PFSK-1 (cell line): ENCODE results near the gene AGK.

Experiments used
- POLR2AphosphoS5 ChIP-seq: IDR thresholded peaks from 2 replicates; pipeline ENCODE4 v1.6.1; 2012; ENCODE audit warnings: low read depth, mild to moderate bottlenecking, control low read depth, low read length, moderate library complexity
- SIN3A ChIP-seq: IDR thresholded peaks from 2 replicates; pipeline ENCODE4 v1.6.1; 2012; ENCODE audit warnings: mild to moderate bottlenecking, low read length, moderate library complexity, borderline replicate concordance; ENCODE audit not compliant: insufficient read depth
- TF ChIP-seq, protein P1 (sequence below), 2 experiments: IDR thresholded peaks; 2 replicates each; pipeline versions ENCODE4 v1.6.1 to v1.8.0; 2011 to 2012; ENCODE audit warnings: low read depth in 2 of 2, low read length in 2 of 2, control low read depth in 1 of 2, inconsistent platforms in 1 of 2, mild to moderate bottlenecking in 1 of 2, moderate library complexity in 1 of 2; ENCODE audit not compliant: insufficient read depth in 1 of 2

DNA sequence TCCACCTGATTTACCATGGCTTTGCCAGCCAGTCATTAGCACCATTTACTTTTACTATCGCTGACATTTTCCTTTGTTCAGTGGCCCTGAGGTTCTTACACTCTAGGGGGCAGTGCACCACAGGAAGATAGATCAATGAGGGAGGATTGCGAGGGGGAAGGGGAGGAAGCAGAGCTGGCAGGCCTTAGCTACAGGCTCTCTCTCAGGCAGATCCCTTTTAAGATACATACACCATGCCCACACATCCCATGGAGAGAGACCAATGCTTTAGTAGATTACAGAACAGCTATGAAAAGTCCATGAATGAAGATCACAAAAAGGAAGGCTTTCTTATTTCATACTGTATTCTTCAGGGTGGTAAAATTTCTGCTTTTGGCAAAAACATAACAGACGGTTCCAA is 103.3 kb downstream of the AGK start:
- TF ChIP-seq, protein P1, sequence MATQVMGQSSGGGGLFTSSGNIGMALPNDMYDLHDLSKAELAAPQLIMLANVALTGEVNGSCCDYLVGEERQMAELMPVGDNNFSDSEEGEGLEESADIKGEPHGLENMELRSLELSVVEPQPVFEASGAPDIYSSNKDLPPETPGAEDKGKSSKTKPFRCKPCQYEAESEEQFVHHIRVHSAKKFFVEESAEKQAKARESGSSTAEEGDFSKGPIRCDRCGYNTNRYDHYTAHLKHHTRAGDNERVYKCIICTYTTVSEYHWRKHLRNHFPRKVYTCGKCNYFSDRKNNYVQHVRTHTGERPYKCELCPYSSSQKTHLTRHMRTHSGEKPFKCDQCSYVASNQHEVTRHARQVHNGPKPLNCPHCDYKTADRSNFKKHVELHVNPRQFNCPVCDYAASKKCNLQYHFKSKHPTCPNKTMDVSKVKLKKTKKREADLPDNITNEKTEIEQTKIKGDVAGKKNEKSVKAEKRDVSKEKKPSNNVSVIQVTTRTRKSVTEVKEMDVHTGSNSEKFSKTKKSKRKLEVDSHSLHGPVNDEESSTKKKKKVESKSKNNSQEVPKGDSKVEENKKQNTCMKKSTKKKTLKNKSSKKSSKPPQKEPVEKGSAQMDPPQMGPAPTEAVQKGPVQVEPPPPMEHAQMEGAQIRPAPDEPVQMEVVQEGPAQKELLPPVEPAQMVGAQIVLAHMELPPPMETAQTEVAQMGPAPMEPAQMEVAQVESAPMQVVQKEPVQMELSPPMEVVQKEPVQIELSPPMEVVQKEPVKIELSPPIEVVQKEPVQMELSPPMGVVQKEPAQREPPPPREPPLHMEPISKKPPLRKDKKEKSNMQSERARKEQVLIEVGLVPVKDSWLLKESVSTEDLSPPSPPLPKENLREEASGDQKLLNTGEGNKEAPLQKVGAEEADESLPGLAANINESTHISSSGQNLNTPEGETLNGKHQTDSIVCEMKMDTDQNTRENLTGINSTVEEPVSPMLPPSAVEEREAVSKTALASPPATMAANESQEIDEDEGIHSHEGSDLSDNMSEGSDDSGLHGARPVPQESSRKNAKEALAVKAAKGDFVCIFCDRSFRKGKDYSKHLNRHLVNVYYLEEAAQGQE (IDR thresholded peaks at IDR 0.05; ENCODE audit: insufficient read depth in 1 of 2, low read depth in 2 of 2, low read length in 2 of 2), result no peak
- TF ChIP-seq POLR2AphosphoS5 (no peak), SIN3A (no peak)
